ENCODE measurements around the gene QRFP. TPM values are rescaled to one million over a fixed set of nuclear protein-coding genes. Genes with fewer than 3 reads are reported as not detected.

Gene QRFP
- total RNA-seq, 4 donors from 2014 or later = not detected

DNA sequence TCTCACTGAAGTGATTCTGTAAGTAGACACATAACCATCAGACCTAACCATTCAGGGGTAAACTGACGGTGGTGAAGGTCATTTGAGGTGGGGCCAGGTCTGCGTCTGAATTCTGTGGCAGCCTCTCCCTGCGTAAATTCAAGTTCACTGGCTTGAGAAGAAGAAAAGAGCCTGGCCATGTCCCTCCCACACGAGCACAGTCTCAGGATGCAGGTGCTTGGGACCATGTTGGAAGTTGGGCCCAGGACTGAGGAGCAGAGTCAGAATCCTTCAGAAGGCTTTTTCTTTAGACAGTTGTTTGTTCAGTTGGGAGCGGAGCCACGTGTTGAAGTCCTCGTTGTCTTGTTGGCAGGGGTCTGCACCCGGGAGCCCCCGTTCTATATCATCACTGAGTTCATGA lies 24.1 kb downstream of the QRFP start:
- Histone ChIP-seq H3K36me3 (peaks cover 0 to 74% of the 10 kb centered on the region in 2 donors), H3K27ac (peak overlapping the region; percentile 53 to 80 (median 68))
- ATAC-seq = no peak

DNA sequence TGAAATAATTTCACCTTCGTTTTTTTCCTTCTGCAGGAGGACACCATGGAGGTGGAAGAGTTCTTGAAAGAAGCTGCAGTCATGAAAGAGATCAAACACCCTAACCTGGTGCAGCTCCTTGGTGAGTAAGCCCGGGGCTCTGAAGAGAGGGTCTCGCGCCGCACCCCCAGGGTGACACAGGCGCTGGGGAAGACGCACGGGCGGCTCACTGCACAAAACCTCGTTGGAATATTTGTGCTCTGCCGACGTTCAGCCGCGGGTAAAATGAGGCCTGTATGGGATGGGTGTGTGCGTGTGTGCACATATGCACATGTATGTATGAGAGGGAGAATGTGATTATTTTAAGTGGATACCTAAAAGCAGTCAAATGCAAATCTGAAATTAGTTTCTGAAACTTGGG lies 24.5 kb downstream of the QRFP start:
- no peak for ATAC-seq
- no peak for TF ChIP-seq POLR2A (IDR thresholded peaks at IDR 0.05)
- TF ChIP-seq POLR2AphosphoS5 (IDR thresholded peaks at IDR 0.05) = no peak
- no peak for TF ChIP-seq EP300 (IDR thresholded peaks at IDR 0.05)
- TF ChIP-seq, protein P1, sequence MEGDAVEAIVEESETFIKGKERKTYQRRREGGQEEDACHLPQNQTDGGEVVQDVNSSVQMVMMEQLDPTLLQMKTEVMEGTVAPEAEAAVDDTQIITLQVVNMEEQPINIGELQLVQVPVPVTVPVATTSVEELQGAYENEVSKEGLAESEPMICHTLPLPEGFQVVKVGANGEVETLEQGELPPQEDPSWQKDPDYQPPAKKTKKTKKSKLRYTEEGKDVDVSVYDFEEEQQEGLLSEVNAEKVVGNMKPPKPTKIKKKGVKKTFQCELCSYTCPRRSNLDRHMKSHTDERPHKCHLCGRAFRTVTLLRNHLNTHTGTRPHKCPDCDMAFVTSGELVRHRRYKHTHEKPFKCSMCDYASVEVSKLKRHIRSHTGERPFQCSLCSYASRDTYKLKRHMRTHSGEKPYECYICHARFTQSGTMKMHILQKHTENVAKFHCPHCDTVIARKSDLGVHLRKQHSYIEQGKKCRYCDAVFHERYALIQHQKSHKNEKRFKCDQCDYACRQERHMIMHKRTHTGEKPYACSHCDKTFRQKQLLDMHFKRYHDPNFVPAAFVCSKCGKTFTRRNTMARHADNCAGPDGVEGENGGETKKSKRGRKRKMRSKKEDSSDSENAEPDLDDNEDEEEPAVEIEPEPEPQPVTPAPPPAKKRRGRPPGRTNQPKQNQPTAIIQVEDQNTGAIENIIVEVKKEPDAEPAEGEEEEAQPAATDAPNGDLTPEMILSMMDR (IDR thresholded peaks at IDR 0.05) = no peak
- Histone ChIP-seq H3K4me1 (peaks cover 5 to 88% (median 18%) of the 10 kb centered on the region in 3 donors), H3K9me3 (no peaks in the 10 kb centered on the region), H3K27ac (peak overlapping the region in 2 of 4 donors; percentile 73 to 80), H3K27me3 (no peaks in the 10 kb centered on the region), H3K36me3 (peaks cover 0 to 70% of the 10 kb centered on the region in 2 donors), H3K4me3 (no peak overlapping the region)
- 80 to 92% methylated on average over 4 to 15 of the region's 15 CpGs for WGBS, 2 donors (ENCODE audit: low coverage in 1 of 2)

More for the DNA sequence above, 24.1 kb downstream of the QRFP start:
- Histone ChIP-seq H3K9me3 (no peaks in the 10 kb centered on the region), H3K27me3 (no peaks in the 10 kb centered on the region), H3K4me1 (peaks cover 5 to 84% (median 18%) of the 10 kb centered on the region in 3 donors), H3K4me3 (no peak overlapping the region)
- WGBS, 2 donors (ENCODE audit: low coverage in 1 of 2) = 48 to 82% methylated on average over 3 to 5 of the region's 9 CpGs
- TF ChIP-seq POLR2A (IDR thresholded peaks at IDR 0.05) (no peak), POLR2AphosphoS5 (IDR thresholded peaks at IDR 0.05) (no peak), EP300 (IDR thresholded peaks at IDR 0.05) (no peak)
- TF ChIP-seq, protein P1 (IDR thresholded peaks at IDR 0.05) = no peak

DNA sequence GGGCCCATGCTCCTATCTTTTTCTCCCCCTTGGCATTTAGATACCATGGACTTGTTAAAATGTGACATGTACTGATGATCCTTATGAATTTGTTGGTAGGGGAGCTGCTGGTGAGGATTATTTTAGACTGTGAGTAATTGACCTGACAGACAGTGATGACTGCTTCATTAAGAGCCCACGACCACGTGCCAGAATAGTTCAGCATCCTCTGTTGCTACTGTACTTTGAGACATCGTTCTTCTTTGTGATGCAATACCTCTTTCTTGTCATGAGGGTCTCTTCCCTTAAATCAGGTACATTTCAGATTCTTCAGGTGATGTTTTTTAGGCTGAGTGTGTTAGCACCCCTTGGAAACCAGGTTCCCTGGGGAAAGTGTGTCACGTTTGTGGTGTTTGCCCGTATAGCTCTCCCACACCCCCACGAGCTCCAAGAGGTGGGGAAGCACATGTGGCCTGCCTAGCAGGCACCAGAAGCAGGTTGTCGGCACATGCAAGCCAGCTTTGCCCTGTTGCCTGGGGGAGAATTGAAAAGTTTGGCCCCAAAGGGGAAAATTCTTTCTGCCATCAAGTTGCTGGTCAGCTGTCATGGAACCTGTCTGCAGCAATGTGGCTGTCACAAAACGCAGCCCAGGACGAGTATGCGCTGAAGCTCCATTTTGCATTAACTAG lies 25.1 kb downstream of the QRFP start:
- no peak for ATAC-seq
- peaks cover 0 to 65% of the 10 kb centered on the region in 2 donors for H3K36me3 ChIP-seq
- H3K4me1 ChIP-seq = peaks cover 5 to 94% (median 18%) of the 10 kb centered on the region in 3 donors
- H3K9me3 ChIP-seq = no peaks in the 10 kb centered on the region
- peak overlapping the region in 2 of 4 donors; percentile 73 to 80 for H3K27ac ChIP-seq
- H3K4me3 ChIP-seq = no peak overlapping the region
- TF ChIP-seq POLR2AphosphoS5 (IDR thresholded peaks at IDR 0.05) (no peak), POLR2A (IDR thresholded peaks at IDR 0.05) (no peak), EP300 (IDR thresholded peaks at IDR 0.05) (no peak)
- TF ChIP-seq, protein P1 (IDR thresholded peaks at IDR 0.05) = no peak
- H3K27me3 ChIP-seq = no peaks in the 10 kb centered on the region
- WGBS, 2 donors (ENCODE audit: low coverage in 1 of 2) = 21 to 58% methylated on average over 5 to 8 of the region's 10 CpGs

DNA sequence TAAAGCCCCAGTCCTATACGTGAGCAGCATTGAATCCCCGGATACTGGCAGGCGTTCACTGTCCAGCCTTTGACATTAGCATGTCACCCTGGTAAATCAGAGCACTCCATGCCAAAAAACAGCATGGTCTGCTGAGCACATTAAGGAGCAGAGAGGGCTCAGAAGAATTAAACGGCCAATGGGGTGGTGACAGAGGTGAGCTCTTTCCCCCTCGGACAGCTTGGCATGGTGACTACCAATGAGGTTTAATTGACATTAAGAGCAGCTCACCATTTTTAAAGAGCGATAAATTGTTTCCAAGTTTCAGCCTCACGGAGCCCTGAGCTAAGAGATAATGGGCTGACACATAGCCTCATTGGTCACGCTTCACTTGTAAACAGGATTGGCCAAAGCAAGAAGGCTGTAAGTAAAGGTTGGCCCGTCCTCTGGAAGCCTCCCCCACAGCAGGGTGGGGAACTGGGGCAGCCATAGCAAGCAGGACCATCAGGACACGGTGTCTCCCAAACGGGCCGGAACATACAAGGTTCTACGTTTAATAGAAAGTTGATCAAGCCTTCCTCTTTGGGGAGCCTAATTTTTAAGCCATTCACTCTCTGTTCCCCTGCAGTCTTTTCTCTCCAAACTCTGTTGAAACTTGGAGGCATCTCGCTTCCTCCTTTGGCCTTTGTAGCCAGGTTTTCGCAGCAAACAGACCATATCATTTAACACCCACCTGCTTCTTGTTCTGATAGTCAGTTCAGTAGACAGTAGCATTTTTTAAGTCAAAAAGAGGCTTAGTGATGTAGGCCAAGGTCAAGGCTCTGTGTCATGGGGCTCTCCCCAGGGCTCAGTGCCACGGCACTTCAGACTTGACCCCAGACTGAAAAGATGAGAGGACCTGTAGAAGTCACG lies 25.9 kb downstream of the QRFP start:
- 64 to 70% methylated on average over 13 to 16 of the region's 17 CpGs for WGBS, 2 donors (ENCODE audit: low coverage in 1 of 2)
- no peaks in the 10 kb centered on the region for H3K9me3 ChIP-seq
- H3K36me3 ChIP-seq = peaks cover 0 to 60% of the 10 kb centered on the region in 2 donors
- H3K4me1 ChIP-seq = peaks cover 5 to 100% (median 18%) of the 10 kb centered on the region in 3 donors
- H3K4me3 ChIP-seq = no peak overlapping the region
- H3K27me3 ChIP-seq = no peaks in the 10 kb centered on the region
- H3K27ac ChIP-seq = peak overlapping the region in 2 of 4 donors; percentile 73 to 80
- no peak for ATAC-seq
- TF ChIP-seq, protein P1 (IDR thresholded peaks at IDR 0.05) = no peak
- no peak for TF ChIP-seq EP300 (IDR thresholded peaks at IDR 0.05)
- no peak for TF ChIP-seq POLR2AphosphoS5 (IDR thresholded peaks at IDR 0.05)
- no peak for TF ChIP-seq POLR2A (IDR thresholded peaks at IDR 0.05)

Data from gastroesophageal sphincter (tissue), 4 donors.